LNCAP (cell line): ENCODE measurements around the gene FAM170B.

Experiments used
- TF ChIP-seq, protein P1 (sequence below): fragments of 450-650 bp; IDR thresholded peaks from 2 replicates; pipeline ENCODE4 v1.5.1; 2017; ENCODE audit warnings: mild to moderate bottlenecking

FAM170B gene

DNA sequence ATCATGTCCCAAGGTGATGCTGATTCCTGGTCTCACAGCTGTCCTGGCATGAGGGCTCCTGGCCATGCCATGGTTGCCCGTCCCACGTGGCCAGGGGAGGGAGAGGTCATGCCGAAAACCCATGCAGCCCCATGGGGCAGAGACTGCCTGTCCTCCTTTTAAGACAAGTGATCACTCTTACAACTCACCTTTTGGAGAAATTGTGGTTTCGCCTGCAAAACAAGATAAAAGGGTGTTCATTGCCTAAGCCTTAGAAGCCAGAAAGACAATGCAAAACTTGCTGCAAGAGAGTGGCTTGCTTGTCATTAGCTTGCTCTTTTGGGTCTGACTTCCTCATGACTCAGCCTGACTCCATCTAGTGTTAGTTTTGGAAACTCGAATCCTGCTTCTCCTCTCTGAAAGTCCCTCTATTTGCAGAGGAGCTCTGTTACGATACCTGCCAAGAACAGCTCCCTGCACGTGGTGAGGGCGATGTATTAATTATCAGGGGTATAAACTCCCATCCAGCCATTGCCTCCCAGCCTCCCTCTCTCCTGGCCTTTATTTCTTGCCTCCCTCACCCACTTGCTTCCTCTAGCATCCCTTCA is 27.7 kb upstream of the FAM170B start:
- TF ChIP-seq, protein P1, sequence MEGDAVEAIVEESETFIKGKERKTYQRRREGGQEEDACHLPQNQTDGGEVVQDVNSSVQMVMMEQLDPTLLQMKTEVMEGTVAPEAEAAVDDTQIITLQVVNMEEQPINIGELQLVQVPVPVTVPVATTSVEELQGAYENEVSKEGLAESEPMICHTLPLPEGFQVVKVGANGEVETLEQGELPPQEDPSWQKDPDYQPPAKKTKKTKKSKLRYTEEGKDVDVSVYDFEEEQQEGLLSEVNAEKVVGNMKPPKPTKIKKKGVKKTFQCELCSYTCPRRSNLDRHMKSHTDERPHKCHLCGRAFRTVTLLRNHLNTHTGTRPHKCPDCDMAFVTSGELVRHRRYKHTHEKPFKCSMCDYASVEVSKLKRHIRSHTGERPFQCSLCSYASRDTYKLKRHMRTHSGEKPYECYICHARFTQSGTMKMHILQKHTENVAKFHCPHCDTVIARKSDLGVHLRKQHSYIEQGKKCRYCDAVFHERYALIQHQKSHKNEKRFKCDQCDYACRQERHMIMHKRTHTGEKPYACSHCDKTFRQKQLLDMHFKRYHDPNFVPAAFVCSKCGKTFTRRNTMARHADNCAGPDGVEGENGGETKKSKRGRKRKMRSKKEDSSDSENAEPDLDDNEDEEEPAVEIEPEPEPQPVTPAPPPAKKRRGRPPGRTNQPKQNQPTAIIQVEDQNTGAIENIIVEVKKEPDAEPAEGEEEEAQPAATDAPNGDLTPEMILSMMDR: peak; percentile 65

DNA sequence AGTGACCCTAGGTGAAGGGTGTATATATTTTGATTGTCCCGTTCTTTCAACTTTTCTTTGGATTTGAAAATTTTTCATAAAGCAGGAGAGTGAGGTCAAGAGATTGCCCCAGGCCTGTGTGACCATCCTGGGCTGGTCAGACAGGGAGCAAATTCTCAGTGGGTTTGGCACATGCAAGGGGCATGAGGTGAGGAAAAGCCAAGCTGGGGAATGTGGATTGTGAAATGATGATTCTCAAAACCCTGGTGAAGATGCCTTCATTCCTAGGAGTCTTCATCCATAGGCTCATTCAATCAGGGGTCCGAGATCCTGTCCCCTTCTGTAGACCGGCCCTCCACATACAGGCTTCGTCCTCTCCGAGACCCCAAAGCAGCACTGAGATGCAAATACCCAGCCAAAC is 27.0 kb upstream of the FAM170B start:
- TF ChIP-seq, protein P1: no peak

DNA sequence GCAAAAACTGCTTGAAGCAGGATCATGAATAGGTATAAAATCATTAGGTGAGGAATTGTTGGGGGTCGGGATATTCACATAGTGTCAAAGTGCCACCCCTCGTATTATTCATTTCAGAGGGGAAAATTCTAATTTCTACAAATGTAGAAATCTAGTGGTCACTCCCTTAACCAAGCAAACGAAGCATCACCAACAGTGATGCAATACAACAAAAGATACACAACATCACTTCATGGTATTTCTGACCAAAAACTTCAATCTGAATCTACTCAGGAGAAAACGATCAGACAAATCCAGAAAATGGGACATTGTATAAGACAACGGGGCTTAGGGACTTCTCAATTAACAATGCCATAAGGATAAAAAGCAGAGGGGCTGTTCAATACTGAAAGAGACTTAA is 26.3 kb upstream of the FAM170B start:
- TF ChIP-seq, protein P1: no peak

DNA sequence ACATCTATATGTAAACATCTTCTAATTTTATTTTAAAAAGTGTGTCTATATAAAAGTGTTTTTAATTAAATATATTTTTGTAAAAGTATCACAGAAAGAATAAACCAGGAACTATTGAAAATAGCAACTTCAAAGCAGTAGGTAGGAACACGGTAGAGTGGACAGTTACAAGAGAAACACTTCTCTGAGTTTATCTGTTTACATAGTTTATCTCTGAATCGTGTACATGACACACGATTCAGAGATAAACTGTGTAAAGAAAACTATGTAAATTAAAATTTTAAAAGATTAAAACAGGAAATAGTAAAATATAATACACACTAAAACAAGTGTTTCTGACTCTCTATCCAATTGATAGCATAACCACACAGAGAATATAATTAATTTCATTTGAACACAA is 25.1 kb upstream of the FAM170B start:
- TF ChIP-seq, protein P1: no peak

DNA sequence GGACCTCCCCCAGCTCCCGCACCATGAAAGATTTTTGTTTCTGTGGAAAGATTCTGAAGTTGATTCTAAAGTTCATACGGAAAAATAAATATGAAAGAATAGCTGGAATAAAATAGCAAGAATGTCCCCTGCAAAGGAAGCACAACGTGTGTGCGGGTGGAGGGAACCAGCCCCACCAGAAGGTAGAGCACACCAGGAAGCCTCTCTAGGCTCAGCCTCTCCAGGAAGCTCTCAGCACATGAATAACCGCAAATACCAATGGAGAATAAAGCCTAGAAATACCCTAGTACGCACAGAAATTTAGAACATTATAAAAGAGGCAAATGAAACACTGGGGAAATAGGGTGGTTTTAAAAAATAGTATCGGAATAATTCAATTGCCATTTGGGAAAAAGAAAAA is 24.6 kb upstream of the FAM170B start:
- TF ChIP-seq, protein P1: no peak

DNA sequence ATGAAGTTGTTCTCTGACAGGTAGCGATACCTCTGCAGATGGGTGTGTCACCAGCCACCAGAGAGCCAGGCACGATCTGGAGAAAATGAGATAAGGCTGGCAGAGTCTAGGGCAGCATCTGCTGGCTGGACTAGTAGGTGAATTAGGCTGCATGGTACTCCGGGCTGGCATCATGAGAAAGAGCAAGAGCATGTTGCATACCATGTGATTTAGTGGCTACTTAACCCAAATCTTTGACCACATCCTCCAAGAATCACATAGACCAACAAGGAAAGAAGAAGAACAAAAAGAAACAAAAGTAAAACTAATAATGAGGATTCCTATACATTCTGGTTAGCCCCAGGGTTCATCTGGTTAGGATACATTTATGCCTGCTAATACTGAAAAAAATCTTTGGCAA is 23.4 kb upstream of the FAM170B start:
- TF ChIP-seq, protein P1: no peak

DNA sequence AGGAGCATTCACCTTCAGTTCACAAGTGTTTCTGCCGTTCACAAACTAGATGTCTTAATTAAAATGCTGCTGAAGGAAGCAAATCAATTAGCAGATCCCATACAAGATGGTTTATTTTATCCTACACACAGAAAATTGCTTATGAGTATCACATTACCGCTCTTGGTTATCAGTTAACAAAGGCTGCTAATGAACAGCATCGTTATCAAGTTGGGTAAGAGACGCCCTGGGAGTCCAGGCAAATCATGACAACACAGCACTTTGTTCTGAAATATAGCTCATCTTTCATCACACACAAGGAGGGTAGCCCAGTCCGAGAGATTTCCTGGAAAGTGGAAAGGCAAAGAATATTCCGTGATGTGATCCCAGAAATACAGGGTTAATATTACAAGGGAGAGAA is 20.8 kb upstream of the FAM170B start:
- TF ChIP-seq, protein P1: no peak

DNA sequence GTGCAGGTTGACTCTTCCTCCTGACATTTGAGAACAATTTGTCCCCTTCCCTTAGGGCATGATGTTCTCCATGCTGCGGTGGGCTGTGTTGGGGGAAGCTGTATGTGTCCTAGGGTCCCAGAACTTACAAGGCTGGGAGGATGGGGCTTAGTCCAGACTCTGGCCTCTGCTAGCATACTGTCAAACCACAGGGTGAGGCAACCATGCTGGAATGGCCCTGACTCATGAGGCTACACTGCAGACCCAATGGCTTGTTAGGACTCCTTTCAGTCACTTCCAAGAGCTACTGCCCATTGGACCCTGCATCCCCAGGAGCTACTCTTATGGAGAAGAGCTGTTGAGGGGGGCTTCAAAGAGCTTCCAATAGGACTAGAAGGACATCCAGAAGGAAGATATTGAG is 20.1 kb upstream of the FAM170B start:
- TF ChIP-seq, protein P1: no peak
